Stimulated activated CD8-positive, alpha-beta memory T cell treated with anti-CD3 and anti-CD28 coated beads, Interleukin-4, amount 100 ng/mL, for 4 hours (primary cell): ENCODE data around the gene BIK.

ENCODE experiments used
- DNase-seq, 2 donors: peaks; one replicate each; pipeline ENCODE4 v3.0.0-alpha.2; 2020; ENCODE audit warnings: low read depth in 2 of 2, low spot score in 1 of 2

Gene BIK

DNA sequence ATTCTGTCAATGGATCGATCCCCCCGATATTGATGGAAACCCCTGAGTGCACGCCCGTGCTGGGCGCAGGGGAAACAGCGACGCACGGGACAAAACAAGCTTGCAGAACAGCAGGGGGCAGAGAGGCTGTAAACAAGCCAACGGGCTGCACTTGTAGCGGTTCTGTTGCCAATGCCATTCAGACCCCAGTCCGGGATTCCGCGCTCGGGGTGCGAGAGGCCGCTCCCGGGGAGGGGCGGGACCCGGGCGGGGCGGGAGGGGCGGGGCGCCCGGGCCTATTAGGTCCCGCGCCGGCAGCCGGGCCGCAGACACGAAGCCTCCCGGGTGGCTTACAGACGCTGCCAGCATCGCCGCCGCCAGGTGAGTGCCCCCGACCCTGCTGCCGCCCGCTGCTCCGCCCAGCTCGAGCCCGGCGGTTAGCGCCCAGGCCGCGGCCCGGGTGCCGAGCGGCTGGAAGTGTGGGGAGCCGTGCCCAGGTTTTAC is at the start of gene BIK:
Gene BIK (plus strand): TSS at position 307 of the 483 bp plus-strand sequence. CDS start 13,273 bp downstream, outside the sequence.
- DNase-seq: no peak

DNA sequence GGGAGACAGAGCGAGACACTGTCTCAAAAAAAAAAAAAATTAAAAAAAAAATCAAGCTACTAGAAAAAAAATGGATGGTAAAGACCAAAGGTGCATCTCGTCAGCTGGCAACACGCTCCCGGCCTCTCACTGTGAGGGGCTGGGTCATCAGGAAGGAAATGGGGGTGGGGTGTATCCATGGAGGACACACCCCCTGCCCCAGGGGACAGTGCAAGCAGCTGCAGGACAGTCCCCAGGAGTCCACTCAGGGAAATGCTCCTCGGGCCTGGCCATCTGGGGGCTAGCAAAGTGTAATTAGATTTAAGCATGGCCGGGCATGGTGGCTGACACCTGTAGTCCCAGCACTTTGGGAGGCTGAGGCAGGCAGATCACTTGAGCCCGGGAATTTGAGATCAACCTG is 44.4 kb upstream of the BIK start:
- DNase-seq: no peak

DNA sequence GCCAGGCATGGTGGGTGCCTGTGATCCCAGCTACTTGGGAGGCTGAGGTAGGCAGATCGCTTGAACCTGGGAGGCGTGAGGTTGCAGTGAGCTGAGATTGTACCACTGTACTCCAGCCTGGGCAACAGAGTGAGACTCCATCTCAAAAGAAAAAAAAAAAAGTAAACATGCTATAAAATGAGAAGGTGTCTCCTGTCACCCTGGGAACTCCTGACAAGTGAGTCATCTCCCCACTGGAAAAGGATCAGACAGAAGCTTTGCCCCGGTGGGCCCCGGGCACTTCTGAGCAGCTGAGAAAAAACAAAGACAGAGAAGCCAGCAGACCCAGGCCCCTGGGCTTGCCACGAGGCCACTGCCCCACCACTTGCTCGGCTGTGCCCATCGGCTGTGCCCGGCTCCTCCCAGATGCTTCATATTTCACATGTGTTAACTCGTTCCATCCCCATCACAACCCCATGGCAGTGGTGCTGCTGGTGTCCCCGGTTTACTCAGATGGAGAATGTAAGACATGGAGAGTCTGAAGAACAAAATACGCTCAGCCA is 43.6 kb upstream of the BIK start:
- no peak for DNase-seq

DNA sequence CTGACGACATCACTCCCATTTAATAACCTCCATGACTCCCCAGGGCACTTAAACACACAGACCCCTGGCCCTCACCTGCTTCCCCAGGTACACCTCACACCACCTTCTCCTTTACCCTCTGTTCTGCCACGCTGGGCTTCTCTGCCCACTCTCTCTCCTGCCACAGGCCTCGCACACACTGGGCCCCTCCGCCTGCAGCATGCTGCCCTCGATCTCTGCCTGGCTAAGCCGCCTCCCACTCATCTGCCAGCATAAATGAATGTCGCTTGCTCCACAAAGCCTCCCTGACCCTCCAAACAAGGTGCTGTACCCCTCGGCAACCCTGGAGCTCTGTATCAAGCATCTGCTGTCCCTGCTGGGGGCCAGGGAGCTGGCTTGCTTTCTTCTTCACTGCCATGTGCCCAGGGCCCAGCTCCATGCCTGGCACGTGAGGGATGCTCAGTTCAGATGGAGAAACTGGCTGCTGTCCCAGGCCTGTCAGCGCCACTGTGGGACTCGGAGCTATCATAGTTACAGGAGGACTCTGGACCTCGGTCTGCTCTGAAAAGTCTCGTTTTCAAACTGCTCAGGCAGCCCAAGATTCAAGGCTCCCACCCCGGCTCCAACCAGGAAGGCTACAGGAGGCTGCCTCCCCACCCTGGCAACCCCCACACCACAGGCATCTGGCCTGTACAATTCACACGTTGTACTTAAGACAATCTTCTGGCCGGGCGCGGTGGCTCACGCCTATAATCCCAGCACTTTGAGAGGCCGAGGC is 33.3 kb upstream of the BIK start:
- no peak for DNase-seq

- DNase-seq: no peak
Observed at GRCh38 chr22:43078522-43078921, 32.0 kb upstream of the BIK start.

DNA sequence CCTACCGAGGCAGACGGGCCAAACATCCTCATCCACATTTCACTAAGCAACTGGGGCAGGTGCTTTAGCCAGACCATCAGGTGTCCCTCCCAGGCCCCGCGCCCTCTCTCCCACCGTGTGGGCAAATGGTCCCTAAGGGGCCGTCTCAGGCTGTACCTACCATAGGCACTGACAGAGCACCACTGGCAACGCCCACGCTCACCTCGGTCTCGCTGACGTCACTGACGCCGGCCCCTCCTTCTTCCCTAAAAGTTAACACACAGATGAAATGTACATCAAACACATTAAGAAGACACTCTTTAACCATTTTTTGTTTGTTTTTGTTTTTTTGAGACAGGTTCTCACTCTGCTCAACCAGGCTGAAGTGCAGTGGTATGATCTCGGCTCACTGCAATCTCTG is 30.8 kb upstream of the BIK start:
- DNase-seq: no peak

GRCh38 chr22:43080616-43081015 is 29.9 kb upstream of the BIK start:
- DNase-seq: no peak

DNA sequence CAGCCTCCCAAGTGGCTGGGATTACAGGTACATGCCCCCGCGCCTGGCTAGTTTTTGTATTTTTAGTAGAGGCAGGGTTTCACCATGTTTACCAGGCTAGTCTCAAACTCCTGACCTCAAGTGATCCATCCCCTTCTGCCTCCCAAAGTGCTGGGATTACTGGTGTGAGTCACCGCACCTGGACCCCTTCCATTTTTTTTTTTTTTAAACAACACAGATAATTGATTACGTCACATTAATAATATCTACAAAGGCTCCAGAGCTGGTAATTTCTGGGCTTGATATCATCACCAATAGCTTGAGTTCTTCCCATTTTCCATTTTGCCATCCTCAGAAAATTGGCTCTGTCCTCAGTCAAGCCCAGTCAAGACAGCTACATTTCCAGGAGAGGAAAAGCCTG is 28.6 kb upstream of the BIK start:
- no peak for DNase-seq

- no peak for DNase-seq
Observed at GRCh38 chr22:43085658-43086606, 24.6 kb upstream of the BIK start.

DNA sequence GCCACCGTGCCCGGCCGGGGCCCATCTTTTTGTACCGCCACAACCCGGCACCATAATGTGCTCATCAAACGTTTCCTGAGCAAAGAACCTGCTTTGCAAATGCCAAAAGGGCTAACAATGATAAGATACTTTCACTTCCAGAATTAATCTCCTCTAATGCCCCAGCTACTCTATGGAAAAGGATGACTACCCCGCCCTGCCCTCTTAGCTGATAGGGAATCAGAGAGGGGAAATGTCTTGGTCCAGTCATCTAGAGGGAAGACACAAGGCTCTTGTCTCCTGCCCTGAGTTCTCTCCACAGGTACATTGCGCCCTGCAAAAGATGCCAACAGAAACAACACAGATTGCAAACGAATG is 21.9 kb upstream of the BIK start:
- no peak for DNase-seq

DNA sequence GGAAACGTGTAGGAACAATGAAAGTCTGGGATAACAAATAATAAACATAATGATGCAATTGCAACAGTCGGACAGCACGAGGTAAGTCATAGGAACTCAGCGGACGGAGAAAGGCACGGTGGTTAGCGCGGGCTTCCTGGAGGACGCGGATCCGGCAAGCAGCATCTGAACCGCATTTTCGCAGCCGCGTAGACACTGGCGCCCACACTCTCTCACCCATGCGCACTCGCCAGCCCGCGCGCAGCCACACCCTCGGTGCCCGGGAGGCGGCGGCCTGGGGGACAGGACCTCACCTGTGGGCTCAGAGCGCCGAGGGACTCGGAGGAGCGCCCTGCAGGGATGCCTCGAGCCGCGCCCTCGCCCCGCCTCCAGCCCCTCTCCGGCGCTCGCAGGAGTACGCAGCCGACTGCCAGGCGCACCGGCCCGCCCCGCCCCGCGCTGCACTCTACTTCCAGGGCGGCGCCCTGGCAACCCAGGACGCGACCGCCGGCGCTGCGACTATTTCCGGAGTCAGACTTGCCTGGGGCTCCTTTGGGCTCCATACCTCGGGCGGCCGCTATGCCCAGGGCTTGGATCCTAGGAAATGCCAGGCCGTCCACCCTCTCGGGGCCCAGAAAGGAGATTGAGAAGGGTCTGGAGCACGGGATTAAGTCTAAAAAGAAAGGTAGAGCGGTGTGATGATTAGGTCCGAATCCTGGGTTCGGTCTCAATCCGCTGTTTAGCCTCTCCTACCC is 21.4 kb upstream of the BIK start, which contains the start of gene TTLL1:
Gene TTLL1 (minus strand): TSS at position 408 of the 734 bp plus-strand sequence. CDS start 13,805 bp downstream, outside the sequence.
- peak; percentile 61 to 73 for DNase-seq

GRCh38 chr22:43090130-43090789 is 20.3 kb upstream of the BIK start:
- DNase-seq: no peak

GRCh38 chr22:43092085-43092484 is 18.5 kb upstream of the BIK start:
- DNase-seq: no peak

DNA sequence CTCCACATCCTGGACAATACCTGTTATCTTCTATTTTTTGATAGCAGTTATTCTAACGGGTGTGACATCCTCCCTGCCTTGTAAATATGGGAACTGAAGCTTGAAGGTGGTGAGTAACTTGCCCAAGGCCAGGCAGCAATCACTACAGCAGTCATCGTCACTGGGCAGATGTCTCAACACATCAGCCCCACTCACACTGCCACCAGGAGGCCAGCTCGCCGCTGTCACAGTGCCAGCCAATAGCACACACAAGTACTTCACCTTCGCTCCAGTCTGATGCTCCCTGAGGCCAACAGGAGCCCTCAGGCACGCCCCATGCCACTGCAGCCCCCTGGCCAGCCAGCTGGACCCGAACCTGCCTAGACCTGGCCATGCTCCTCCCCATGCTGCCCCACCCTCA is 16.5 kb upstream of the BIK start:
- no peak for DNase-seq

DNA sequence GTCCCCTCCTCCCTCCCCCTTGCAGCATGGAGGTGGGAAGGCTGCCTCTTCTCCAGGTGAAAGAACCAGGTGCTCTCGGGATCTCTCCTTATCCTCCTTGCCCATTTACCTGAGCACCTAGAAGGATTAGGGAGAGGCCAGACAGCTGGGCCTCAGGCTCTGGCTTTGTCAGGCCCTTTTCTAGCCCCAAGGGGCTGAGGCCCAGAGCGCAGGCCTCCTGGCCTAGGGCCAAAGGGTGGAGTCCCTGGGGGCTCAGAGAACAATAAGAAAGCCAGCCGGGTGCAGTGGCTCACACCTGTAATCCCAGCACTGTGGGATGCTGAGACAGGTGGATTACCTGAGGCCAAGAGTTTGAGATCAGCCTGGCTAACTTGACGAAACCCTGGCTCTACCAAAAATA is 16.0 kb upstream of the BIK start:
- no peak for DNase-seq

GRCh38 chr22:43096420-43096819 is 14.1 kb upstream of the BIK start:
- DNase-seq: no peak

DNA sequence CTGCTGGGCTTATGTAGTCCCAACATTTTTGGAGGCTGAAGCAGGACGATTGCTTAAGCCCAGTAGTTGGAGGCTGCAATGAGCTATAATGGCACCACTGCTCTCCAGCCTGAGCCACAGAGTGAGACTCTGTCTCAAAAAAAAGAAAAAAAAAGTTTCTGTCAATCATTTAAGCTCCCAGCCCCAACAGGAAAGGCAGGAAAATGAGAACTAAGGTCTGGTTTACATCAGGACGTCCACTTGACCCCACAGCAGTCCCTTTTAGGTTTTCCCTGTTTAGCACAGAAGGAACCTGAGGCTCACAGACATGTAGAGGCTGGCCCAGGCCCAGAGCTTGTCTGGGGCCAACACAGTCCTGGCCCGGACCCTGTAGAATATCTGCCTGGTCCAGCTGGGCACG is 12.2 kb upstream of the BIK start:
- DNase-seq: no peak

DNA sequence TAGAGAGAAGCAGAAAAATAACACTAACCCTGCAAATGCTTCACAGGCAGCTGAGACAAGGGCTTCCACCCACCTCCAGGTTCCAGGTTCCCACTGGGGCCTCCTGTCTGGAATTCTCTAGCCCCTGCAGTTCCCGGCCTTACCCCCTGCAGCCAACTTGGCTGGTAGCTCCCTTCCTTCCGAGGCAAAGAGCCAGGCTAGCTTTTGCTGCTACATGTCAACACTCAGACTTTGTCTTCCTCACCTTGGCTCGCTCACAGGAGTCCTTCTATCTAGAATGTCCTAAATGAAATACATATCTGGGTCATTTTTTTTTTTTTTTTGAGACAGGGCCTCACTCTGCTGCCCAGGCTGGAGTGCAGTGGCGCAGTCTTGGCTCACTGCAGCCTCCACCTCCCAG is 11.5 kb upstream of the BIK start:
- no peak for DNase-seq

DNA sequence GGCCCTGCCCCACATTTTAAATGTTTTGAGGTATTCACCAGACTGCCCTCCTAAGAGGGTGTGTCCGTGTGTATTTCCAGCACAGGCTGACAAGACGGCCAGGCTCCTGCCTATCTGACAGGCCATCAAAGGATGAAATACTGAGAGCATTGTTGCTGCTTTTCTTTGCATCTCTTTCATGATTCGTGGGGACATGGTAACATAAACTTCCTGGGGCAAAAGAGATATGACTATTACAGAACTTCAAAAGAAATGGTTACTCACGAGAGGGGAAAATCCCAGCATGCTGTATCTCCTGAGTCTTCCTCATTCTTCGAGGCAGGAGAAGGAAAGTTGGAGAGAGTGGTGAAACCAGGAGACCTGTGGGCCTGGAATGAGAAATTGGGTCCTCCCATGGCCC is 10.3 kb upstream of the BIK start:
- no peak for DNase-seq

DNA sequence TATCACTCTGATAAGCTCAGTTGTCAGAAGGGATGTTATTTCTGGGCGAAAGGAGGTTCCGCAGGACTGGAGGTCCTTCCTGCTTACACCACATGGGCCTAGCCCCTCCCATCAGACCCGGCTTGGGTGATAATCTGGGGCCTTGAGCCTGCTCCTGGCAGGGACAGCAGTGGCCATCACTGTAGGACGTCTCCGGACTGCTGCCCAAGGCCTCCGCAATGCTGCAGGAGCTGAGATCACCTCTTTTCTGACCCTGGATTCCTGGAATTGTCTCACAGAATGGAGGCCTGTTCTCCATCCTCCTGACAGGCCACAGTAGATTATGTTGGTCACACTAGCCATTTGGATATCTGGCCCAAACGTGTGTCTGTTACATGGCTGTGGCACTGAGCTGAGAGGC is 9.2 kb upstream of the BIK start:
- no peak for DNase-seq
